HEK293 (cell line): ENCODE measurements around the gene DAO.

Experiments
- CTCF ChIP-seq: fragments of 450-650 bp; formaldehyde crosslinking; IDR thresholded peaks from 2 replicates; pipeline ENCODE4 v1.5.1; 2016; ENCODE audit warnings: missing biosample characterization, missing genetic modification characterization
- GFI1B ChIP-seq: fragments of 450-650 bp; formaldehyde crosslinking; IDR thresholded peaks from 2 replicates; pipeline ENCODE4 v1.5.1; 2016; ENCODE audit warnings: missing biosample characterization, missing genetic modification characterization
- MYNN ChIP-seq: fragments of 450-650 bp; formaldehyde crosslinking; IDR thresholded peaks from 2 replicates; pipeline ENCODE4 v1.5.1; 2016; ENCODE audit warnings: missing biosample characterization, missing genetic modification characterization, borderline replicate concordance
- PBX3 ChIP-seq: sonication (generic); formaldehyde crosslinking; IDR thresholded peaks from 2 replicates; pipeline ENCODE4 v1.8.1; 2022; ENCODE audit warnings: mild to moderate bottlenecking, moderate library complexity, missing genetic modification reagents
- YY1 ChIP-seq: fragments of 450-650 bp; formaldehyde crosslinking; IDR thresholded peaks from 2 replicates; pipeline ENCODE4 v1.5.1; 2018; ENCODE audit warnings: missing biosample characterization, missing genetic modification characterization
- ZNF394 ChIP-seq: fragments of 450-650 bp; formaldehyde crosslinking; IDR thresholded peaks from 2 replicates; pipeline ENCODE4 v1.5.1; 2016; ENCODE audit warnings: missing biosample characterization, missing genetic modification characterization, mild to moderate bottlenecking, moderate library complexity, borderline replicate concordance
- ZNF521 ChIP-seq: fragments of 450-650 bp; formaldehyde crosslinking; IDR thresholded peaks from 2 replicates; pipeline ENCODE4 v1.5.1; 2017; ENCODE audit warnings: missing biosample characterization, mild to moderate bottlenecking, missing genetic modification characterization
- ZNF558 ChIP-seq: fragments of 450-650 bp; formaldehyde crosslinking; IDR thresholded peaks from 2 replicates; pipeline ENCODE4 v1.5.1; 2016; ENCODE audit warnings: missing biosample characterization, missing genetic modification characterization
- ZNF692 ChIP-seq: fragments of 450-650 bp; formaldehyde crosslinking; IDR thresholded peaks from 2 replicates; pipeline ENCODE4 v1.5.1; 2016; ENCODE audit warnings: missing biosample characterization, missing genetic modification characterization

- no peak for TF ChIP-seq CTCF (tag by site-specific recombination)
- no peak for TF ChIP-seq PBX3 (CRISPR knock-in tag)
- no peak for TF ChIP-seq YY1 (tag by site-specific recombination)
- TF ChIP-seq ZNF394, result no peak
- no peak for TF ChIP-seq GFI1B (tag by site-specific recombination)
- TF ChIP-seq ZNF692, result no peak
- no peak for TF ChIP-seq ZNF558 (tag by site-specific recombination)
- TF ChIP-seq MYNN, result no peak
- no peak for TF ChIP-seq ZNF521 (tag by site-specific recombination)
Observed at GRCh38 chr12:108921946-108922345, 42.1 kb downstream of the DAO start.
